ENCODE measurements around the gene RAPGEF2.

RAPGEF2 gene

GRCh38 chr4:159155119-159155518, 52.2 kb downstream of the RAPGEF2 start:
- Histone ChIP-seq H3K27ac (ENCODE audit: low read depth, low read length) (no peak overlapping the region), H3K79me2 (ENCODE audit: insufficient read depth, low read length) (no peaks in the 10 kb centered on the region)
- TF ChIP-seq, protein P1, sequence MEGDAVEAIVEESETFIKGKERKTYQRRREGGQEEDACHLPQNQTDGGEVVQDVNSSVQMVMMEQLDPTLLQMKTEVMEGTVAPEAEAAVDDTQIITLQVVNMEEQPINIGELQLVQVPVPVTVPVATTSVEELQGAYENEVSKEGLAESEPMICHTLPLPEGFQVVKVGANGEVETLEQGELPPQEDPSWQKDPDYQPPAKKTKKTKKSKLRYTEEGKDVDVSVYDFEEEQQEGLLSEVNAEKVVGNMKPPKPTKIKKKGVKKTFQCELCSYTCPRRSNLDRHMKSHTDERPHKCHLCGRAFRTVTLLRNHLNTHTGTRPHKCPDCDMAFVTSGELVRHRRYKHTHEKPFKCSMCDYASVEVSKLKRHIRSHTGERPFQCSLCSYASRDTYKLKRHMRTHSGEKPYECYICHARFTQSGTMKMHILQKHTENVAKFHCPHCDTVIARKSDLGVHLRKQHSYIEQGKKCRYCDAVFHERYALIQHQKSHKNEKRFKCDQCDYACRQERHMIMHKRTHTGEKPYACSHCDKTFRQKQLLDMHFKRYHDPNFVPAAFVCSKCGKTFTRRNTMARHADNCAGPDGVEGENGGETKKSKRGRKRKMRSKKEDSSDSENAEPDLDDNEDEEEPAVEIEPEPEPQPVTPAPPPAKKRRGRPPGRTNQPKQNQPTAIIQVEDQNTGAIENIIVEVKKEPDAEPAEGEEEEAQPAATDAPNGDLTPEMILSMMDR (IDR thresholded peaks at IDR 0.05; ENCODE audit: insufficient read depth, low read length, poor library complexity, severe bottlenecking) = no peak
- no peak for TF ChIP-seq EZH2phosphoT487 (conservative IDR thresholded peaks at IDR 0.05; ENCODE audit: low read length)

GRCh38 chr4:159158083-159158617, 55.3 kb downstream of the RAPGEF2 start:
- no peaks in the 10 kb centered on the region for H3K36me3 ChIP-seq (ENCODE audit: low read length)

More at GRCh38 chr4:159155119-159155518, 52.2 kb downstream of the RAPGEF2 start:
- no peak overlapping the region for H2AFZ ChIP-seq (ENCODE audit: low read depth, low read length, severe bottlenecking)
- H3K4me2 ChIP-seq (ENCODE audit: low read depth, low read length, poor library complexity, severe bottlenecking) = no peak overlapping the region
- no peaks in the 10 kb centered on the region for H3F3A ChIP-seq (ENCODE audit: insufficient read depth)
- H3K9me2 ChIP-seq (replicated peaks; ENCODE audit: insufficient read depth, low read length) = no peaks in the 10 kb centered on the region
- H3K36me3 ChIP-seq (ENCODE audit: low read length) = no peaks in the 10 kb centered on the region
- no peaks in the 10 kb centered on the region for H3K27me3 ChIP-seq (ENCODE audit: low read length)
- H4K20me1 ChIP-seq (ENCODE audit: low read depth, low read length) = no peaks in the 10 kb centered on the region
- H3K9ac ChIP-seq (ENCODE audit: low read length) = no peak overlapping the region
- H3K9me3 ChIP-seq (ENCODE audit: insufficient read depth, low read length) = no peaks in the 10 kb centered on the region
- no peak overlapping the region for H3K4me3 ChIP-seq (ENCODE audit: insufficient read depth, low read length, poor library complexity, severe bottlenecking)

DNA sequence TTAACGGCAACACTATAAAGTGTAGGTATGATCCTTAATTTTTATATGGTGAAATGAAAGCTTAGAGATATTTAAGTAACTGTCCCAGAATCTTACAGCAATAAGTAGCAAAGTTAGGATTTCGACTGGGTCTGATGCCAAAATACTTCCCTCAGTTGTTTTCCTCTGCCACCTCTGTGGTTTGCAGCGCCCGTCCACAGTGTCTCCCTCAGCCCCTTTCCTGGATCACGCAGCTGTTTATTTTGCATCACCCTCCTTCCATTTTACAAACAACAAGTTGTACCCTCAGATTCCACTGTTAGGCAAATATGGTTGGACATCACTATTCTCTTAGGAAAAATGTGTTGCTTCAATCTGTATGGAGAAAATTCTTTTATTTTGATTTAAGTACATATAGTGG, 56.1 kb downstream of the RAPGEF2 start:
- TF ChIP-seq, protein P1 (IDR thresholded peaks at IDR 0.05; ENCODE audit: insufficient read depth, low read length, poor library complexity, severe bottlenecking) = no peak
- no peak for TF ChIP-seq EZH2phosphoT487 (conservative IDR thresholded peaks at IDR 0.05; ENCODE audit: low read length)
- no peaks in the 10 kb centered on the region for H3K27me3 ChIP-seq (ENCODE audit: low read length)

More at GRCh38 chr4:159158083-159158617, 55.3 kb downstream of the RAPGEF2 start:
- Histone ChIP-seq H3K9me3 (ENCODE audit: insufficient read depth, low read length) (no peaks in the 10 kb centered on the region), H3K4me3 (ENCODE audit: insufficient read depth, low read length, poor library complexity, severe bottlenecking) (no peak overlapping the region), H3K9me2 (replicated peaks; ENCODE audit: insufficient read depth, low read length) (no peaks in the 10 kb centered on the region), H3K79me2 (ENCODE audit: insufficient read depth, low read length) (no peaks in the 10 kb centered on the region), H2AFZ (ENCODE audit: low read depth, low read length, severe bottlenecking) (no peak overlapping the region), H3F3A (ENCODE audit: insufficient read depth) (no peaks in the 10 kb centered on the region), H4K20me1 (ENCODE audit: low read depth, low read length) (0 out of 2 replicates have a peak, but pooled peaks cover 3% of the 10 kb centered on the region), H3K27me3 (ENCODE audit: low read length) (no peaks in the 10 kb centered on the region), H3K4me2 (ENCODE audit: low read depth, low read length, poor library complexity, severe bottlenecking) (no peak overlapping the region), H3K27ac (ENCODE audit: low read depth, low read length) (no peak overlapping the region), H3K9ac (ENCODE audit: low read length) (no peak overlapping the region)
- TF ChIP-seq, protein P1 (IDR thresholded peaks at IDR 0.05; ENCODE audit: insufficient read depth, low read length, poor library complexity, severe bottlenecking) = no peak
- no peak for TF ChIP-seq EZH2phosphoT487 (conservative IDR thresholded peaks at IDR 0.05; ENCODE audit: low read length)

More for the DNA sequence above, 56.1 kb downstream of the RAPGEF2 start:
- Histone ChIP-seq H3K9ac (ENCODE audit: low read length) (no peak overlapping the region), H3K27ac (ENCODE audit: low read depth, low read length) (no peak overlapping the region), H3K4me3 (ENCODE audit: insufficient read depth, low read length, poor library complexity, severe bottlenecking) (no peak overlapping the region), H3K79me2 (ENCODE audit: insufficient read depth, low read length) (no peaks in the 10 kb centered on the region), H3K4me2 (ENCODE audit: low read depth, low read length, poor library complexity, severe bottlenecking) (no peak overlapping the region), H4K20me1 (ENCODE audit: low read depth, low read length) (0 out of 2 replicates have a peak, but pooled peaks cover 3% of the 10 kb centered on the region), H3F3A (ENCODE audit: insufficient read depth) (no peaks in the 10 kb centered on the region), H3K9me3 (ENCODE audit: insufficient read depth, low read length) (no peaks in the 10 kb centered on the region), H3K9me2 (replicated peaks; ENCODE audit: insufficient read depth, low read length) (no peaks in the 10 kb centered on the region), H3K36me3 (ENCODE audit: low read length) (no peaks in the 10 kb centered on the region), H2AFZ (ENCODE audit: low read depth, low read length, severe bottlenecking) (no peak overlapping the region)
